Neural progenitor cell (in vitro differentiated cells): Measurements from ENCODE around the gene CD8B.

Source experiments
- CTCF ChIP-seq: fragments of 200-600 bp; sonication (generic); IDR thresholded peaks from 2 replicates; pipeline ENCODE4 v1.5.1; 2017; ENCODE audit warnings: antibody characterized with exemption, mild to moderate bottlenecking
- EZH2 ChIP-seq: fragments of 200-600 bp; sonication (generic); IDR thresholded peaks from 2 replicates; pipeline ENCODE4 v1.6.1; 2017; ENCODE audit warnings: antibody characterized with exemption, mild to moderate bottlenecking, moderate library complexity

- TF ChIP-seq CTCF (no peak), EZH2 (no peak)
Measured at GRCh38 chr2:86826951-86827350, 34.7 kb downstream of the CD8B start.
